HepG2 (cell line): ENCODE data around the gene GPC3. TPM values are rescaled to one million over a fixed set of nuclear protein-coding genes. Genes with fewer than 3 reads are reported as not detected.
A peak's percentile ranks its signal among the peaks of the same experiment; 100 is the strongest.

Experiments used
- ATAC-seq: fragments of 200-7000 bp; cut with Tn5 transposase; 3 replicates; pipeline ENCODE4 v1.9.1; 2020; ENCODE audit warnings: mild to moderate bottlenecking, moderate library complexity
- BruUV-seq: library from RNA; stranded (reverse); fragments of 400-500 nt; replicated peaks from 2 replicates; lab custom pipeline; 2021; lab: Mats Ljungman, UMichigan
- CTCF ChIA-PET: fragments of 300-600 bp; formaldehyde crosslinking; extraction: SDS; loops from one replicate; lab custom pipeline; 2021; ENCODE audit warnings: low total read pairs, inconsistent platforms, low intra/inter-chr PET ratio; lab: Yijun Ruan, JAX
- POLR2A ChIA-PET: fragments of 350-600 bp; sonication (Branson Sonifier 250); formaldehyde crosslinking; loops from one replicate; lab custom pipeline; 2020; ENCODE audit warnings: antibody characterized with exemption, inconsistent platforms; lab: Yijun Ruan, JAX
- DNase-seq: peaks from one replicate; pipeline ENCODE4 v3.0.0-alpha.2; 2015; ENCODE audit warnings: low spot score
- FAIRE-seq: peaks from 3 replicates; lab custom pipeline; 2011; peaks lifted over from hg19 to GRCh38; lab: Jason Lieb, UNC
- H2AFZ ChIP-seq: one replicate; pipeline ENCODE4 v1.6.1; 2011; ENCODE audit warnings: low read length, inconsistent platforms
- H3K27ac ChIP-seq: fragments of 300-600 bp; 3 replicates; pipeline ENCODE4 v1.8.0; 2011; ENCODE audit warnings: mixed run types, mild to moderate bottlenecking, mixed read lengths, low read length, inconsistent platforms; ENCODE audit not compliant: insufficient read depth; ENCODE audit errors: extremely low read length
- H3K27me3 ChIP-seq, 2 experiments: fragments of 200-600 bp in 1 of 2; 2 replicates in 1 of 2; 3 replicates in 1 of 2; pipeline versions ENCODE4 v1.6.0 to v1.8.0; 2011; ENCODE audit warnings: low read length in 2 of 2, mild to moderate bottlenecking in 2 of 2, moderate library complexity in 2 of 2, inconsistent platforms in 1 of 2; ENCODE audit not compliant: insufficient read depth in 2 of 2, control insufficient read depth in 1 of 2
- H3K36me3 ChIP-seq, 2 experiments: fragments of 200-600 bp in 1 of 2; replicated peaks in 1 of 2; 2 replicates in 1 of 2; 3 replicates in 1 of 2; pipeline versions ENCODE4 v1.5.1 to v1.8.0; 2011; ENCODE audit warnings: low read length in 2 of 2, inconsistent platforms in 1 of 2; ENCODE audit not compliant: insufficient read depth in 2 of 2, control insufficient read depth in 1 of 2
- H3K4me1 ChIP-seq: 2 replicates; pipeline ENCODE4 v1.5.1; 2012; ENCODE audit warnings: low read length, inconsistent platforms; ENCODE audit not compliant: insufficient read depth
- H3K4me2 ChIP-seq: 2 replicates; pipeline ENCODE4 v1.6.0; 2011; ENCODE audit warnings: low read depth, low read length, inconsistent platforms
- H3K4me3 ChIP-seq, 3 experiments: fragments of 200-600 bp in 1 of 3; sonication (generic), shearing (Covaris generic) in 1 of 3; replicated peaks in 1 of 3; 2 replicates each; pipeline ENCODE4 v1.5.1; 2011 to 2016; ENCODE audit warnings: low read length in 3 of 3, inconsistent platforms in 2 of 3, low read depth in 2 of 3, mild to moderate bottlenecking in 2 of 3, control low read depth in 1 of 3, mixed read lengths in 1 of 3; ENCODE audit not compliant: insufficient read depth in 1 of 3
- H3K79me2 ChIP-seq: one replicate; pipeline ENCODE4 v1.6.1; 2011; ENCODE audit warnings: low read length, inconsistent platforms; ENCODE audit not compliant: insufficient read depth
- H3K9ac ChIP-seq: 2 replicates; pipeline ENCODE4 v1.6.0; 2011; ENCODE audit warnings: mild to moderate bottlenecking, low read depth, low read length, inconsistent platforms; ENCODE audit not compliant: insufficient read depth
- H3K9me3 ChIP-seq: 2 replicates; pipeline ENCODE4 v1.5.1; 2012; ENCODE audit warnings: mild to moderate bottlenecking, low read length
- H4K20me1 ChIP-seq: 2 replicates; pipeline ENCODE4 v1.6.0; 2011; ENCODE audit warnings: inconsistent platforms, mild to moderate bottlenecking, low read length, moderate library complexity; ENCODE audit not compliant: insufficient read depth
- CAMTA2 ChIP-seq: sonication (generic); formaldehyde crosslinking; IDR thresholded peaks from 2 replicates; pipeline ENCODE4 v1.4.0; 2020; ENCODE audit warnings: mild to moderate bottlenecking, missing genetic modification reagents, borderline replicate concordance
- CTCF ChIP-seq: sonication (generic); formaldehyde crosslinking; IDR thresholded peaks from 2 replicates; pipeline ENCODE4 v1.5.0; 2020; ENCODE audit warnings: mild to moderate bottlenecking, missing genetic modification reagents, moderate library complexity
- DPF2 ChIP-seq: sonication (generic); formaldehyde crosslinking; IDR thresholded peaks from 2 replicates; pipeline ENCODE4 v1.4.0; 2020; ENCODE audit warnings: mild to moderate bottlenecking, low read depth, missing genetic modification reagents, borderline replicate concordance
- GATAD2A ChIP-seq: IDR thresholded peaks from 2 replicates; pipeline ENCODE4 v1.6.1; 2016
- HDAC2 ChIP-seq: sonication (generic); formaldehyde crosslinking; IDR thresholded peaks from 2 replicates; pipeline ENCODE4 v1.4.0; 2020; ENCODE audit warnings: missing genetic modification reagents
- MED1 ChIP-seq: sonication (generic); formaldehyde crosslinking; IDR thresholded peaks from 2 replicates; pipeline ENCODE4 v1.4.0; 2020; ENCODE audit warnings: missing genetic modification reagents
- NR2C2 ChIP-seq: sonication (generic); formaldehyde crosslinking; IDR thresholded peaks from 2 replicates; pipeline ENCODE4 v1.4.0; 2020; ENCODE audit warnings: missing genetic modification reagents, mild to moderate bottlenecking, moderate library complexity, borderline replicate concordance
- RAD21 ChIP-seq: fragments of 450-650 bp; formaldehyde crosslinking; IDR thresholded peaks from 2 replicates; pipeline ENCODE4 v1.5.0; 2020; ENCODE audit warnings: mild to moderate bottlenecking
- SAP130 ChIP-seq: IDR thresholded peaks from 2 replicates; pipeline ENCODE4 v1.6.1; 2016; ENCODE audit warnings: low read depth
- SCMH1 ChIP-seq: sonication (generic); formaldehyde crosslinking; IDR thresholded peaks from 2 replicates; pipeline ENCODE4 v1.9.0; 2021; ENCODE audit warnings: missing genetic modification reagents, mild to moderate bottlenecking, borderline replicate concordance
- SMC3 ChIP-seq: IDR thresholded peaks from 2 replicates; pipeline ENCODE4 v1.6.1; 2011; ENCODE audit warnings: low read length, improper control_type of control experiment
- SOX13 ChIP-seq, 3 experiments: fragments of 450-650 bp in 1 of 3; sonication (generic) in 1 of 3; formaldehyde crosslinking in 1 of 3; IDR thresholded peaks in 2 of 3; conservative IDR thresholded peaks in 1 of 3; 2 replicates each; pipeline versions ENCODE4 v1.5.0 to v1.6.1; 2016 to 2020; ENCODE audit warnings: antibody characterized with exemption in 1 of 3, mild to moderate bottlenecking in 1 of 3, missing compliant biosample characterization in 1 of 3, missing genetic modification reagents in 1 of 3, moderate library complexity in 1 of 3
- STAG1 ChIP-seq: sonication (generic); formaldehyde crosslinking; IDR thresholded peaks from 2 replicates; pipeline ENCODE4 v1.4.0; 2020; ENCODE audit warnings: missing genetic modification reagents
- THAP8 ChIP-seq: sonication (generic); formaldehyde crosslinking; IDR thresholded peaks from 2 replicates; pipeline ENCODE4 v1.5.1; 2020; ENCODE audit warnings: missing genetic modification reagents, mild to moderate bottlenecking, borderline replicate concordance
- ZBTB7A ChIP-seq: sonication (generic); formaldehyde crosslinking; IDR thresholded peaks from 2 replicates; pipeline ENCODE4 v1.8.0; 2022; ENCODE audit warnings: mild to moderate bottlenecking, missing genetic modification reagents
- ZKSCAN1 ChIP-seq: fragments of 150-350 bp; IDR thresholded peaks from 2 replicates; pipeline ENCODE4 v1.6.1; 2014; ENCODE audit warnings: low read length
- ZNF317 ChIP-seq: sonication (generic); formaldehyde crosslinking; IDR thresholded peaks from 2 replicates; pipeline ENCODE4 v1.5.0; 2020; ENCODE audit warnings: mild to moderate bottlenecking, missing genetic modification reagents
- ZNF343 ChIP-seq: sonication (generic); formaldehyde crosslinking; IDR thresholded peaks from 2 replicates; pipeline ENCODE4 v1.4.0; 2020; ENCODE audit warnings: mild to moderate bottlenecking, missing genetic modification reagents
- ZNF543 ChIP-seq: sonication (generic); formaldehyde crosslinking; IDR thresholded peaks from 2 replicates; pipeline ENCODE4 v1.4.0; 2020; ENCODE audit warnings: mild to moderate bottlenecking, missing genetic modification reagents
- ZNF550 ChIP-seq: sonication (generic); formaldehyde crosslinking; IDR thresholded peaks from 2 replicates; pipeline ENCODE4 v1.4.0; 2020; ENCODE audit warnings: mild to moderate bottlenecking, missing genetic modification reagents, borderline replicate concordance
- ZNF678 ChIP-seq: sonication (generic); formaldehyde crosslinking; IDR thresholded peaks from 2 replicates; pipeline ENCODE4 v1.4.0; 2020; ENCODE audit warnings: mild to moderate bottlenecking, missing genetic modification reagents
- ZNF83 ChIP-seq: sonication (generic); formaldehyde crosslinking; IDR thresholded peaks from 2 replicates; pipeline ENCODE4 v1.4.0; 2020; ENCODE audit warnings: missing genetic modification reagents, mild to moderate bottlenecking, borderline replicate concordance
- WGBS: methylation state at CpG from one replicate; pipeline ENCODE4 v1.1.6; 2017; ENCODE audit warnings: low lambda C conversion rate; 5-methylcytosine and 5-hydroxymethylcytosine counted together
- in situ Hi-C: cut with HindIII; loops from 2 replicates; pipeline ENCODE4 v1.10.0; 2017; ENCODE audit warnings: low pct_unique_long_range_greater_than_20kb; ENCODE audit not compliant: extremely low pct_ligation_motif_present
- intact Hi-C: fragments of 100-400 bp; cut with micrococcal nuclease; formaldehyde crosslinking; loops from one replicate; pipeline ENCODE4 v1.10.0; 2022; ENCODE audit not compliant: unreplicated experiment
- polyA plus RNA-seq, 8 experiments: library from polyadenylated mRNA; depleted of rRNA in 3 of 8; stranded (reverse) in 7 of 8; unstranded in 1 of 8; fragments of >200 nt; fragmentation: Illumina TruSeq in 4 of 8; extraction: Trizol in 4 of 8; gene quantifications; 2 replicates each; pipeline versions ENCODE4 v1.2.1 to v1.2.3, GENCODE V29; 2011 to 2016; ENCODE audit warnings: low read depth in 4 of 8, missing spikeins in 1 of 8, mixed read lengths in 1 of 8; ENCODE audit not compliant: insufficient read depth in 1 of 8
- total RNA-seq, 5 experiments: library from RNA; depleted of rRNA; stranded (reverse); fragments of >200 nt; fragmentation: Illumina TruSeq; extraction: Trizol; gene quantifications; 2 replicates each; pipeline ENCODE4 v1.2.3, GENCODE V29; 2016; ENCODE audit warnings: low read depth in 1 of 5
- TF ChIP-seq, protein P1 (sequence below): sonication (generic); formaldehyde crosslinking; IDR thresholded peaks from 2 replicates; pipeline ENCODE4 v1.4.0; 2020; ENCODE audit warnings: missing genetic modification reagents

GPC3 gene
- total and polyA plus RNA-seq, 2 of the 13 experiments (the other 11 are each of a cell fraction or from before 2014, with no cell fraction given), result 1,799 to 3,263 TPM

DNA sequence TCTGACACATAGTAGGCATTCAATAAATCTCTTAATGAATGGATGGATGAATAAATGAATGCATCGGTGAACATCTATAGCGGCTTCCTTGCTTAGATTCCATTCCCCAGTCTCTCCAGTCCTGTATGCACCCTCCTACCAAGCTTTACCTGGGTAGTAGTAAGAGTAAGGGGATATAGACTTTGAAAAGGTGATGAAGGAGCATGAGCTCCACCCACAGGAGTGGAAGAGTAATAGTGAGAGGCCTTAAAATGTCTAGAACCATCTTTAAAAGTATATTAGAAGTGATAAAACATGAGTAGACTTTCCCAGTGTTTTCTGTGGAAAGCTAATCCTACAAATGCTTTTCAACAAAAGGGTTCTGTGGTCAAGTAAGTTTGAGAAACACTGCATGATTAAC lies 35.5 kb upstream of the GPC3 start:
- in situ Hi-C loops (loop anchor here (5.0 kb wide), 1 partner anchor 39 kb away; no protein-coding TSS in a partner anchor), intact Hi-C loops (loop anchor here (2.0 to 10.0 kb wide), 2 partner anchors 34 to 196 kb away; no protein-coding TSS in a partner anchor)
- peak; percentile 18; the same call in 1 of the 3 replicates for ATAC-seq
- no peak for FAIRE-seq
- Histone ChIP-seq H3K4me3 (no peak overlapping the region; a peak in 1 of 6 replicates), H3K4me2 (peak overlapping the region; percentile 48), H3K4me1 (peaks cover 100% of the 10 kb centered on the region), H2AFZ (no peak overlapping the region), H4K20me1 (no peaks in the 10 kb centered on the region), H3K27me3 (no peaks in the 10 kb centered on the region), H3K9me3 (no peaks in the 10 kb centered on the region), H3K36me3 (no peaks in the 10 kb centered on the region), H3K9ac (no peak overlapping the region), H3K79me2 (peaks cover 49% of the 10 kb centered on the region), H3K27ac (peak overlapping the region; percentile 46)
- BruUV-seq, result no TSS peak
- POLR2A ChIA-PET, result interaction anchor here (0.7 to 8.5 kb wide), 8 partner anchors 14 to 195 kb away, joined by 3 to 216 read pairs (median 8); partner anchors contain the start of gene GPC3
- 7% methylated on average over 2 of the region's 2 CpGs for WGBS
- CTCF ChIA-PET, result interaction anchor here (1.2 kb wide), 1 partner anchor 35 kb away, joined by 3 read pairs; the partner anchor contains the start of gene GPC3
- peak; percentile 78 for DNase-seq
- TF ChIP-seq ZNF343, result no peak
- no peak for TF ChIP-seq DPF2 (CRISPR knock-in tag)
- TF ChIP-seq ZNF543 (CRISPR knock-in tag), result no peak
- no peak for TF ChIP-seq THAP8 (CRISPR knock-in tag)
- TF ChIP-seq ZNF83 (CRISPR knock-in tag), result no peak
- TF ChIP-seq STAG1 (CRISPR knock-in tag), result peak; percentile 74
- TF ChIP-seq GATAD2A (CRISPR knock-in tag), result peak; percentile 57; the same call in 1 of the 2 replicates
- TF ChIP-seq SCMH1 (CRISPR knock-in tag), result no peak
- 0 out of 2 replicates have a peak, but pooled peaks have one; percentile 17 for TF ChIP-seq ZKSCAN1
- TF ChIP-seq ZNF550 (CRISPR knock-in tag), result no peak
- TF ChIP-seq ZNF678 (CRISPR knock-in tag), result no peak
- TF ChIP-seq SMC3, result peak; percentile 73
- no peak for TF ChIP-seq NR2C2 (CRISPR knock-in tag)
- 0 out of 2 replicates have a peak, but pooled peaks have one; percentile 31 for TF ChIP-seq HDAC2 (CRISPR knock-in tag)
- TF ChIP-seq SAP130 (CRISPR knock-in tag), result peak; percentile 35; the same call in 1 of the 2 replicates
- no peak for TF ChIP-seq CAMTA2
- TF ChIP-seq SOX13 (IDR thresholded peaks at IDR 0.05), result no peak
- TF ChIP-seq SOX13 (CRISPR knock-in tag; conservative IDR thresholded peaks at IDR 0.05 in 1 of 2, IDR thresholded peaks at IDR 0.05 in 1 of 2), result peak in 1 of 2 experiments; percentile 10; a peak in 1 of 4 replicates
- TF ChIP-seq ZNF317, result no peak
- peak; percentile 57 for TF ChIP-seq MED1 (CRISPR knock-in tag)
- TF ChIP-seq CTCF (CRISPR knock-in tag), result peak; percentile 68
- TF ChIP-seq, protein P1, sequence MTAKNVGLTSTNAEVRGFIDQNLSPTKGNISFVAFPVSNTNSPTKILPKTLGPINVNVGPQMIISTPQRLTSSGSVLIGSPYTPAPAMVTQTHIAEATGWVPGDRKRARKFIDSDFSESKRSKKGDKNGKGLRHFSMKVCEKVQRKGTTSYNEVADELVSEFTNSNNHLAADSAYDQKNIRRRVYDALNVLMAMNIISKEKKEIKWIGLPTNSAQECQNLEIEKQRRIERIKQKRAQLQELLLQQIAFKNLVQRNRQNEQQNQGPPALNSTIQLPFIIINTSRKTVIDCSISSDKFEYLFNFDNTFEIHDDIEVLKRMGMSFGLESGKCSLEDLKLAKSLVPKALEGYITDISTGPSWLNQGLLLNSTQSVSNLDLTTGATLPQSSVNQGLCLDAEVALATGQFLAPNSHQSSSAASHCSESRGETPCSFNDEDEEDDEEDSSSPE (CRISPR knock-in tag), result no peak
- no peak for TF ChIP-seq ZBTB7A (CRISPR knock-in tag)
- peak; percentile 59 for TF ChIP-seq RAD21 (CRISPR knock-in tag)
